ENCODE results near the gene ANO10. TPM values are rescaled to one million over a fixed set of nuclear protein-coding genes. Genes with fewer than 3 reads are reported as not detected.
A peak's percentile ranks its signal among the peaks of the same experiment; 100 is the strongest.

ANO10 gene
- total and polyA plus RNA-seq, 2 of the 8 experiments (the other 6 are each of a cell fraction or from before 2014, with no cell fraction given) = 38.0 to 53.2 TPM

- no peak overlapping the region for H2BK120ac ChIP-seq (replicated peaks; ENCODE audit: low read depth, low read length)
- H4K20me1 ChIP-seq (replicated peaks in 1 of 2; ENCODE audit: control insufficient read depth in 1 of 2, insufficient read depth in 2 of 2, low read length in 2 of 2) = peaks cover 0 to 3% of the 10 kb centered on the region in 2 experiments
- H3K4ac ChIP-seq (replicated peaks; ENCODE audit: insufficient read length, low read depth, low read length) = no peak overlapping the region
- peaks cover 0 to 5% (median 0%) of the 10 kb centered on the region in 4 experiments; a peak in 2 of 8 replicates for H3K36me3 ChIP-seq (ENCODE audit: control insufficient read depth in 2 of 4, insufficient read depth in 4 of 4, low read length in 3 of 4)
- H3K79me1 ChIP-seq (ENCODE audit: low read depth, low read length) = no peaks in the 10 kb centered on the region
- WGBS, 2 experiments (ENCODE audit: extremely low coverage in 1 of 2, insufficient coverage in 1 of 2, insufficient read length in 1 of 2, insufficient replicate concordance in 2 of 2, low coverage in 1 of 2, low lambda C conversion rate in 2 of 2, missing lambda C conversion rate in 1 of 2) = 89% methylated on average over 4 of the region's 4 CpGs; no CpG with 5 or more reads in 1 of the 2 experiments
- no peaks in the 10 kb centered on the region for H3K9me3 ChIP-seq (ENCODE audit: insufficient read depth in 2 of 2, low read depth in 1 of 2, low read length in 1 of 2)
- 0 out of 2 replicates have a peak overlapping the region, but pooled peaks have one; percentile 28 for H2AK5ac ChIP-seq (ENCODE audit: low read depth, low read length)
- H4K8ac ChIP-seq (ENCODE audit: extremely low read depth, insufficient read depth, low read length) = no peak overlapping the region; the same call in 1 of the 2 replicates
- no peak overlapping the region for H3K14ac ChIP-seq (ENCODE audit: insufficient read length)
- DNase-seq (ENCODE audit: low read depth in 1 of 2, low spot score in 2 of 2) = no peak
- H3K23me2 ChIP-seq (ENCODE audit: low read depth, low read length) = no peaks in the 10 kb centered on the region
- H3K79me2 ChIP-seq (ENCODE audit: control insufficient read depth in 1 of 2, insufficient read depth in 2 of 2, low read length in 2 of 2) = no peaks in the 10 kb centered on the region
- H2BK12ac ChIP-seq (ENCODE audit: low read depth, low read length) = peak overlapping the region; percentile 60; the same call in 1 of the 2 replicates
- H2BK15ac ChIP-seq (ENCODE audit: low read length) = no peak overlapping the region
- FAIRE-seq = no peak
- no peak overlapping the region for H4K91ac ChIP-seq (replicated peaks; ENCODE audit: insufficient read length, low read length)
- H3K27ac ChIP-seq (ENCODE audit: low read depth, low read length) = no peak overlapping the region
- TF ChIP-seq RXRA (IDR thresholded peaks at IDR 0.05; ENCODE audit: insufficient read depth, low read depth, low read length) (no peak), PHF8 (conservative IDR thresholded peaks at IDR 0.05; ENCODE audit: low read depth, low read length) (no peak), TCF12 (IDR thresholded peaks at IDR 0.05; ENCODE audit: low read depth, low read length) (no peak)
- no peak overlapping the region for H3K18ac ChIP-seq (ENCODE audit: extremely low read depth, low read length)
- H3K27me3 ChIP-seq (replicated peaks in 1 of 4; ENCODE audit: control insufficient read depth in 3 of 4, extremely low read depth in 1 of 4, insufficient read depth in 3 of 4, low read length in 3 of 4) = peaks cover 0 to 4% (median 1%) of the 10 kb centered on the region in 4 experiments; a peak in 2 of 7 replicates
- no peak overlapping the region for H2BK5ac ChIP-seq (ENCODE audit: low read depth, low read length)
- no peak overlapping the region for H2AFZ ChIP-seq (ENCODE audit: low read length)
- H3K23ac ChIP-seq (ENCODE audit: insufficient read length) = no peak overlapping the region
- H3K9ac ChIP-seq (replicated peaks in 1 of 4; ENCODE audit: extremely low read depth in 1 of 4, low read depth in 3 of 4, low read length in 3 of 4) = no peak overlapping the region
- no peak overlapping the region for H3K4me2 ChIP-seq (ENCODE audit: insufficient read depth in 1 of 2, low read depth in 2 of 2, low read length in 2 of 2)
- no peak overlapping the region for H4K5ac ChIP-seq (ENCODE audit: insufficient read length, low read depth, low read length)
- ChIA-PET CTCF (ENCODE audit: partially characterized antibody) (no interaction called here), POLR2A (ENCODE audit: partially characterized antibody) (interaction anchor here (0.9 to 1.3 kb wide), 2 partner anchors 11 to 13 kb away, joined by 3 read pairs; no protein-coding TSS in a partner anchor)
- no peak overlapping the region for H2BK20ac ChIP-seq (ENCODE audit: low read length)
- H3K56ac ChIP-seq (replicated peaks; ENCODE audit: insufficient read length, low read depth, low read length) = no peak overlapping the region
- H3K4me3 ChIP-seq (ENCODE audit: extremely low read depth in 1 of 4, insufficient read depth in 2 of 4, low read depth in 3 of 4, low read length in 4 of 4) = no peak overlapping the region
- H3K4me1 ChIP-seq (replicated peaks in 1 of 4; ENCODE audit: control insufficient read depth in 3 of 4, insufficient read depth in 4 of 4, low read length in 3 of 4) = peaks cover 0 to 12% (median 5%) of the 10 kb centered on the region in 4 experiments; a peak in 5 of 7 replicates
These were observed 259.6 kb downstream of the ANO10 start for GRCh38 chr3:43362183-43362582.

All from H1 (cell line).